SK-N-SH treated with all-trans-retinoic acid at 6 μM for 48 hours (cell line): ENCODE measurements around the gene USP13.
A peak's percentile ranks its signal among the peaks of the same experiment; 100 is the strongest.
"Not testable (repeated sequence)": the region's sequence is repeated elsewhere in the genome, so short reads cannot be mapped to it uniquely, and the experiment has no call there.

Source experiments
- ATAC-seq: fragments of 200-7000 bp; cut with Tn5 transposase; 3 replicates; pipeline ENCODE4 v1.9.1; 2020; ENCODE audit warnings: mild to moderate bottlenecking, moderate library complexity
- CSDC2 ChIP-seq: fragments of 250-450 bp; sonication (Bioruptor Pico); IDR thresholded peaks from 2 replicates; pipeline ENCODE4 v1.5.0; 2020; ENCODE audit warnings: mild to moderate bottlenecking, moderate library complexity
- ESRRG ChIP-seq: fragments of 250-450 bp; sonication (Bioruptor Pico); IDR thresholded peaks from 2 replicates; pipeline ENCODE4 v1.6.1; 2021; ENCODE audit warnings: mild to moderate bottlenecking
- GLIS3 ChIP-seq: fragments of 250-450 bp; sonication (Bioruptor Pico); IDR thresholded peaks from 2 replicates; pipeline ENCODE4 v1.5.0; 2020; ENCODE audit warnings: mild to moderate bottlenecking, moderate library complexity
- ISL1 ChIP-seq: fragments of 250-450 bp; sonication (Bioruptor Pico); IDR thresholded peaks from 2 replicates; pipeline ENCODE4 v2.1.2; 2022; ENCODE audit warnings: mild to moderate bottlenecking, moderate library complexity
- OSR1 ChIP-seq: fragments of 250-450 bp; sonication (Bioruptor Pico); IDR thresholded peaks from 2 replicates; pipeline ENCODE4 v1.8.0; 2022; ENCODE audit warnings: moderate library complexity, mild to moderate bottlenecking, inconsistent platforms
- PPARA ChIP-seq: fragments of 250-450 bp; sonication (Bioruptor Pico); IDR thresholded peaks from 2 replicates; pipeline ENCODE4 v1.5.0; 2020; ENCODE audit warnings: mild to moderate bottlenecking, borderline replicate concordance
- RARB ChIP-seq: fragments of 250-450 bp; sonication (Bioruptor Pico); IDR thresholded peaks from 2 replicates; pipeline ENCODE4 v1.8.0; 2021; ENCODE audit warnings: mild to moderate bottlenecking, moderate library complexity
- SNAI2 ChIP-seq: fragments of 250-450 bp; sonication (Bioruptor Pico); IDR thresholded peaks from 2 replicates; pipeline ENCODE4 v1.5.0; 2020; ENCODE audit warnings: mild to moderate bottlenecking, moderate library complexity
- TCF4 ChIP-seq: fragments of 250-450 bp; sonication (Bioruptor Pico); IDR thresholded peaks from 2 replicates; pipeline ENCODE4 v1.8.0; 2021; ENCODE audit warnings: mild to moderate bottlenecking, moderate library complexity, borderline replicate concordance
- TOX ChIP-seq: fragments of 250-450 bp; sonication (Bioruptor Pico); IDR thresholded peaks from 2 replicates; pipeline ENCODE4 v1.8.0; 2021; ENCODE audit warnings: mild to moderate bottlenecking, moderate library complexity, borderline replicate concordance
- TSHZ2 ChIP-seq: fragments of 250-450 bp; sonication (Bioruptor Pico); IDR thresholded peaks from 2 replicates; pipeline ENCODE4 v1.5.0; 2020; ENCODE audit warnings: mild to moderate bottlenecking, moderate library complexity
- ZC3H10 ChIP-seq: fragments of 250-450 bp; sonication (Bioruptor Pico); IDR thresholded peaks from 2 replicates; pipeline ENCODE4 v1.5.1; 2021; ENCODE audit warnings: mild to moderate bottlenecking, moderate library complexity
- ZFP3 ChIP-seq: fragments of 250-450 bp; sonication (Bioruptor Pico); IDR thresholded peaks from 2 replicates; pipeline ENCODE4 v1.5.0; 2020; ENCODE audit warnings: mild to moderate bottlenecking, moderate library complexity
- ZFP30 ChIP-seq: fragments of 450-650 bp; formaldehyde crosslinking; IDR thresholded peaks from 2 replicates; pipeline ENCODE4 v1.5.0; 2022; ENCODE audit warnings: mild to moderate bottlenecking, moderate library complexity
- ZNF565 ChIP-seq: fragments of 450-650 bp; formaldehyde crosslinking; conservative IDR thresholded peaks from 2 replicates; pipeline ENCODE4 v1.5.0; 2020; ENCODE audit warnings: low read depth, mild to moderate bottlenecking, moderate library complexity
- ZNF70 ChIP-seq: fragments of 450-650 bp; formaldehyde crosslinking; IDR thresholded peaks from 2 replicates; pipeline ENCODE4 v1.5.0; 2020; ENCODE audit warnings: mild to moderate bottlenecking, moderate library complexity
- ZNF8 ChIP-seq: fragments of 450-650 bp; formaldehyde crosslinking; IDR thresholded peaks from 2 replicates; pipeline ENCODE4 v1.5.0; 2020; ENCODE audit warnings: mild to moderate bottlenecking, moderate library complexity
- TF ChIP-seq, protein P1 (sequence below): fragments of 250-450 bp; sonication (Bioruptor Pico); IDR thresholded peaks from 2 replicates; pipeline ENCODE4 v1.5.1; 2021; ENCODE audit warnings: mild to moderate bottlenecking, moderate library complexity
- TF ChIP-seq, protein P2 (sequence below): fragments of 250-450 bp; sonication (Bioruptor Pico); IDR thresholded peaks from 2 replicates; pipeline ENCODE4 v1.8.0; 2020; ENCODE audit warnings: mild to moderate bottlenecking, moderate library complexity, borderline replicate concordance
- TF ChIP-seq, protein P3 (sequence below): fragments of 250-450 bp; sonication (Bioruptor Pico); IDR thresholded peaks from 2 replicates; pipeline ENCODE4 v1.5.1; 2020; ENCODE audit warnings: low read depth, mild to moderate bottlenecking, moderate library complexity

The USP13 gene

GRCh38 chr3:179642871-179643270 lies 10.0 kb upstream of the USP13 start:
- TF ChIP-seq RARB (no peak), PPARA (CRISPR knock-in tag) (no peak), SNAI2 (CRISPR knock-in tag) (no peak), ZFP3 (CRISPR knock-in tag) (no peak), ZNF70 (CRISPR knock-in tag) (no peak), TCF4 (CRISPR knock-in tag) (no peak), ZNF565 (CRISPR knock-in tag) (no peak), ZC3H10 (no peak), ESRRG (no peak)
- TF ChIP-seq, protein P1, sequence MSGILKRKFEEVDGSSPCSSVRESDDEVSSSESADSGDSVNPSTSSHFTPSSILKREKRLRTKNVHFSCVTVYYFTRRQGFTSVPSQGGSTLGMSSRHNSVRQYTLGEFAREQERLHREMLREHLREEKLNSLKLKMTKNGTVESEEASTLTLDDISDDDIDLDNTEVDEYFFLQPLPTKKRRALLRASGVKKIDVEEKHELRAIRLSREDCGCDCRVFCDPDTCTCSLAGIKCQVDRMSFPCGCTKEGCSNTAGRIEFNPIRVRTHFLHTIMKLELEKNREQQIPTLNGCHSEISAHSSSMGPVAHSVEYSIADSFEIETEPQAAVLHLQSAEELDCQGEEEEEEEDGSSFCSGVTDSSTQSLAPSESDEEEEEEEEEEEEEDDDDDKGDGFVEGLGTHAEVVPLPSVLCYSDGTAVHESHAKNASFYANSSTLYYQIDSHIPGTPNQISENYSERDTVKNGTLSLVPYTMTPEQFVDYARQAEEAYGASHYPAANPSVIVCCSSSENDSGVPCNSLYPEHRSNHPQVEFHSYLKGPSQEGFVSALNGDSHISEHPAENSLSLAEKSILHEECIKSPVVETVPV = no peak
- TF ChIP-seq, protein P2, sequence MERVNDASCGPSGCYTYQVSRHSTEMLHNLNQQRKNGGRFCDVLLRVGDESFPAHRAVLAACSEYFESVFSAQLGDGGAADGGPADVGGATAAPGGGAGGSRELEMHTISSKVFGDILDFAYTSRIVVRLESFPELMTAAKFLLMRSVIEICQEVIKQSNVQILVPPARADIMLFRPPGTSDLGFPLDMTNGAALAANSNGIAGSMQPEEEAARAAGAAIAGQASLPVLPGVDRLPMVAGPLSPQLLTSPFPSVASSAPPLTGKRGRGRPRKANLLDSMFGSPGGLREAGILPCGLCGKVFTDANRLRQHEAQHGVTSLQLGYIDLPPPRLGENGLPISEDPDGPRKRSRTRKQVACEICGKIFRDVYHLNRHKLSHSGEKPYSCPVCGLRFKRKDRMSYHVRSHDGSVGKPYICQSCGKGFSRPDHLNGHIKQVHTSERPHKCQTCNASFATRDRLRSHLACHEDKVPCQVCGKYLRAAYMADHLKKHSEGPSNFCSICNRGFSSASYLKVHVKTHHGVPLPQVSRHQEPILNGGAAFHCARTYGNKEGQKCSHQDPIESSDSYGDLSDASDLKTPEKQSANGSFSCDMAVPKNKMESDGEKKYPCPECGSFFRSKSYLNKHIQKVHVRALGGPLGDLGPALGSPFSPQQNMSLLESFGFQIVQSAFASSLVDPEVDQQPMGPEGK (CRISPR knock-in tag) = no peak
- ATAC-seq = no peak

DNA sequence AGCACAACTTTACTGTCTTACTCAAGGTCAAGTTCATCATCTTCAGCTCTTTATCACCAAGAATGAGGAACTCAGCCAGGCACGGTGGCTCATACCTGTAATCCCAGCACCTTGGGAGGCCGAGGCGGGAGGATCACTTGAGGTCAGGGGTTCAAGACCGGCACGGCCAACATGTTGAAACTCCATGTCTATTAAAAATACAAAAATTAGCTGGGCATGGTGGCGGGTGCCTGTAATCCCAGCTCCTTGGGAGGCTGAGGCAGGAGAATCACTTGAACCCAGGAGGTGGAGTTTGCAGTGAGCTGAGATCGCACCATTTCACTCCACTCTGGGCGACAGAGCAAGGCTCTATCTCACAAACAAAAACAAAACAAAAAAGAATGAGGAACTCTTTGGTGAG lies 9.0 kb upstream of the USP13 start:
- not testable (repeated sequence) for ATAC-seq

DNA sequence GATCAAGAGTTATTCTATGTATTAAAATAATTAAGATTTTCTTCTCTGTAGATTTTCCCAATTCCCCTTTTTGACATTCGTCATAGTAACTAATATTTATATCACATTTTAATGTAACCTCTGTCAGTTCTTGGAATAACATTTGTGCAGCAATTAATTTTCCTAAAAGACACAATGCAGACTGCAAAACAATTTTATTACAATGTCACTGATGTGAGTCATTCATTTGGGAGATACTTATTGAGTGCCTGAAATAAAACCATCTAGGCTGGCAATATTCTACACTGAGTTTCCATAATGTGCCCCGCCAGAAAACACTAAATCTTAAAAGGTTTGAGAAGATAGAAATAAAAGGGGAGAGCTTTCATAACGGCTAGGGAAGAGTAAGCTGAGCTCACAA lies 6.7 kb upstream of the USP13 start:
- no peak for TF ChIP-seq CSDC2 (CRISPR knock-in tag)
- TF ChIP-seq PPARA (CRISPR knock-in tag) = no peak
- TF ChIP-seq, protein P3, sequence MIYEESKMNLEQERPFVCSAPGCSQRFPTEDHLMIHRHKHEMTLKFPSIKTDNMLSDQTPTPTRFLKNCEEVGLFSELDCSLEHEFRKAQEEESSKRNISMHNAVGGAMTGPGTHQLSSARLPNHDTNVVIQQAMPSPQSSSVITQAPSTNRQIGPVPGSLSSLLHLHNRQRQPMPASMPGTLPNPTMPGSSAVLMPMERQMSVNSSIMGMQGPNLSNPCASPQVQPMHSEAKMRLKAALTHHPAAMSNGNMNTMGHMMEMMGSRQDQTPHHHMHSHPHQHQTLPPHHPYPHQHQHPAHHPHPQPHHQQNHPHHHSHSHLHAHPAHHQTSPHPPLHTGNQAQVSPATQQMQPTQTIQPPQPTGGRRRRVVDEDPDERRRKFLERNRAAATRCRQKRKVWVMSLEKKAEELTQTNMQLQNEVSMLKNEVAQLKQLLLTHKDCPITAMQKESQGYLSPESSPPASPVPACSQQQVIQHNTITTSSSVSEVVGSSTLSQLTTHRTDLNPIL (CRISPR knock-in tag) = 0 out of 2 replicates have a peak, but pooled peaks have one; percentile 34
- peak; percentile 74 for TF ChIP-seq ZC3H10
- TF ChIP-seq ISL1 = peak; percentile 88
- TF ChIP-seq, protein P2 (CRISPR knock-in tag) = peak; percentile 29; the same call in 1 of the 2 replicates
- no peak for TF ChIP-seq TSHZ2 (CRISPR knock-in tag)
- peak; percentile 58; the same call in 2 of the 3 replicates for ATAC-seq

DNA sequence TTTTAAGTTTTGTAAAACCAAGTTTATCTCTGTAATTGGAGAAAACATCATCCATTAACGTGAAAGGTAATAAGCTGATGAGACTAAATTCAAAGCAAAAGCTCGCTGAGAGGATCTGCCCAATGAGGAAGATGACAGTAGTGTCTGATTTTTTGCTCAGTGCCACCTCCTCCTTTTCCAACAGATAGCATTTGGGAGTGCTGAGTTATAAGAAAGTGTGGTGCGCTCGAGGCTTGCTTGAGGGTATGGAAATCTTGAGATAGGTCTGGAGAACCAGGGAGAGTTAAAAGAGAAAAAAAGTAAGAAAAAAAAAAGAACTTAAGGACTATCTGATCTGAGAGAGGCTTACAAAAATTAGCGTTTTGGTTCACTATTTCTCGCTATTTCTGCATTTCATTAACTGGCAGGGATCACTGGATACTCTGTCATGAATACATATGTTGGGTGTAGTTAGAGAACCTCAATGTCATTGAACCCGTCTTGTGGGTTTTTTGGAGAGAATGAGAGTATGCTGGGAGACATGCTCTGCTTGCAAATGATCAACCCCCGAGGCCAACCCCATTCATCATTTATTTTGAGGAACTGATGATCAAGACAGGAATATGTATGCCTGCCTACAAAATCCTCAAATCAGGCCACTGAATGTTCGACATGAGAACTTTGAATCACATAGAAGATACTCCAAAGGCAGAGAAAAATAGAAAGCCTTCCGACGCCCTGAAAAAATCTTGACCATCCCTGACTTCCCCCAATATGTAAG lies 973 bp upstream of the USP13 start:
- ATAC-seq = no peak
- TF ChIP-seq ZFP30 (no peak), TOX (CRISPR knock-in tag) (no peak), ISL1 (no peak), GLIS3 (CRISPR knock-in tag) (no peak), PPARA (CRISPR knock-in tag) (no peak), ZNF70 (CRISPR knock-in tag) (no peak), OSR1 (no peak), ZFP3 (CRISPR knock-in tag) (no peak), SNAI2 (CRISPR knock-in tag) (no peak), TCF4 (CRISPR knock-in tag) (no peak), ZNF565 (CRISPR knock-in tag) (no peak), ZNF8 (CRISPR knock-in tag) (no peak)
- TF ChIP-seq, protein P1 = no peak
- TF ChIP-seq, protein P3 (CRISPR knock-in tag) = no peak
- TF ChIP-seq, protein P2 (CRISPR knock-in tag) = no peak
